ENCODE data around the gene BDP1. TPM values are rescaled to one million over a fixed set of nuclear protein-coding genes. Genes with fewer than 3 reads are reported as not detected.
A peak's percentile ranks its signal among the peaks of the same experiment; 100 is the strongest.
"Not testable (repeated sequence)": the region's sequence is repeated elsewhere in the genome, so short reads cannot be mapped to it uniquely, and the experiment has no call there.

Gene BDP1
- 37.0 TPM for total RNA-seq (ENCODE audit: unreplicated experiment)
- long read RNA-seq, partial matches to known transcripts: 5 of 6 reads
- long read RNA-seq, other reads (novel, unspliced or antisense): 1 of 6 reads

- Mint-ChIP-seq H3K27ac (ENCODE audit: unreplicated experiment) (peak within 1 kb of the TSS; percentile 96), H3K9me3 (ENCODE audit: unreplicated experiment) (peaks cover 8% of the 10 kb centered on the region), H3K4me3 (ENCODE audit: unreplicated experiment) (peak within 1 kb of the TSS; percentile 99), H3K4me1 (ENCODE audit: low read depth, unreplicated experiment) (peaks cover 8% of the 10 kb centered on the region), H3K36me3 (ENCODE audit: unreplicated experiment) (no peaks in the 10 kb centered on the region), H3K27me3 (ENCODE audit: unreplicated experiment) (peaks cover 6% of the 10 kb centered on the region)
- peak; percentile 34 for TF ChIP-seq CTCF (IDR thresholded peaks at IDR 0.05; ENCODE audit: partially characterized antibody, unreplicated experiment)
- peak; percentile 98 for DNase-seq
Measured at GRCh38 chr5:71455427-71456361, at the start of gene BDP1. Gene BDP1, plus strand, starts transcription at chr5:71455651. Its CDS starts 227 bp downstream, at chr5:71455878.

- not testable (repeated sequence) for H3K4me3 Mint-ChIP-seq (ENCODE audit: unreplicated experiment); DNase-seq; H3K4me1 Mint-ChIP-seq (ENCODE audit: low read depth, unreplicated experiment); H3K27me3 Mint-ChIP-seq (ENCODE audit: unreplicated experiment); H3K36me3 Mint-ChIP-seq (ENCODE audit: unreplicated experiment); H3K9me3 Mint-ChIP-seq (ENCODE audit: unreplicated experiment); H3K27ac Mint-ChIP-seq (ENCODE audit: unreplicated experiment)
Measured at GRCh38 chr5:71410088-71410487, 45.4 kb upstream of the BDP1 start.

GRCh38 chr5:71415626-71416025 is 39.8 kb upstream of the BDP1 start:
- H3K27ac Mint-ChIP-seq (ENCODE audit: unreplicated experiment); H3K36me3 Mint-ChIP-seq (ENCODE audit: unreplicated experiment); H3K4me3 Mint-ChIP-seq (ENCODE audit: unreplicated experiment); H3K9me3 Mint-ChIP-seq (ENCODE audit: unreplicated experiment); DNase-seq; H3K27me3 Mint-ChIP-seq (ENCODE audit: unreplicated experiment): not testable (repeated sequence)
- H3K4me1 Mint-ChIP-seq (ENCODE audit: low read depth, unreplicated experiment): peaks cover 16% of the 10 kb centered on the region

- H3K27me3 Mint-ChIP-seq (ENCODE audit: unreplicated experiment); H3K9me3 Mint-ChIP-seq (ENCODE audit: unreplicated experiment); DNase-seq; H3K27ac Mint-ChIP-seq (ENCODE audit: unreplicated experiment); H3K4me3 Mint-ChIP-seq (ENCODE audit: unreplicated experiment); H3K36me3 Mint-ChIP-seq (ENCODE audit: unreplicated experiment): not testable (repeated sequence)
- H3K4me1 Mint-ChIP-seq (ENCODE audit: low read depth, unreplicated experiment): peaks cover 27% of the 10 kb centered on the region
Measured at GRCh38 chr5:71418026-71418425, 37.4 kb upstream of the BDP1 start.

GRCh38 chr5:71421278-71421677 is 34.2 kb upstream of the BDP1 start:
- Mint-ChIP-seq H3K4me1 (ENCODE audit: low read depth, unreplicated experiment) (peaks cover 37% of the 10 kb centered on the region), H3K4me3 (ENCODE audit: unreplicated experiment) (peak overlapping the region; percentile 50), H3K27ac (ENCODE audit: unreplicated experiment) (peak overlapping the region; percentile 88)
- H3K27me3 Mint-ChIP-seq (ENCODE audit: unreplicated experiment); H3K36me3 Mint-ChIP-seq (ENCODE audit: unreplicated experiment); DNase-seq; H3K9me3 Mint-ChIP-seq (ENCODE audit: unreplicated experiment): not testable (repeated sequence)

GRCh38 chr5:71423896-71424295 is 31.6 kb upstream of the BDP1 start:
- Mint-ChIP-seq H3K4me1 (ENCODE audit: low read depth, unreplicated experiment) (peaks cover 40% of the 10 kb centered on the region), H3K27ac (ENCODE audit: unreplicated experiment) (peak overlapping the region; percentile 93)
- not testable (repeated sequence) for H3K36me3 Mint-ChIP-seq (ENCODE audit: unreplicated experiment); H3K27me3 Mint-ChIP-seq (ENCODE audit: unreplicated experiment); H3K9me3 Mint-ChIP-seq (ENCODE audit: unreplicated experiment); H3K4me3 Mint-ChIP-seq (ENCODE audit: unreplicated experiment); DNase-seq

GRCh38 chr5:71426686-71427474 is 28.6 kb upstream of the BDP1 start:
- H3K9me3 Mint-ChIP-seq (ENCODE audit: unreplicated experiment); DNase-seq; H3K36me3 Mint-ChIP-seq (ENCODE audit: unreplicated experiment); H3K27ac Mint-ChIP-seq (ENCODE audit: unreplicated experiment); H3K4me3 Mint-ChIP-seq (ENCODE audit: unreplicated experiment); H3K27me3 Mint-ChIP-seq (ENCODE audit: unreplicated experiment): not testable (repeated sequence)
- H3K4me1 Mint-ChIP-seq (ENCODE audit: low read depth, unreplicated experiment): peaks cover 27% of the 10 kb centered on the region

GRCh38 chr5:71432410-71432809 is 23.0 kb upstream of the BDP1 start:
- H3K4me1 Mint-ChIP-seq (ENCODE audit: low read depth, unreplicated experiment); DNase-seq; H3K27me3 Mint-ChIP-seq (ENCODE audit: unreplicated experiment); H3K27ac Mint-ChIP-seq (ENCODE audit: unreplicated experiment); H3K9me3 Mint-ChIP-seq (ENCODE audit: unreplicated experiment); H3K36me3 Mint-ChIP-seq (ENCODE audit: unreplicated experiment); H3K4me3 Mint-ChIP-seq (ENCODE audit: unreplicated experiment): not testable (repeated sequence)

GRCh38 chr5:71434825-71435224 is 20.6 kb upstream of the BDP1 start:
- not testable (repeated sequence) for H3K9me3 Mint-ChIP-seq (ENCODE audit: unreplicated experiment); H3K4me1 Mint-ChIP-seq (ENCODE audit: low read depth, unreplicated experiment); H3K27ac Mint-ChIP-seq (ENCODE audit: unreplicated experiment); H3K36me3 Mint-ChIP-seq (ENCODE audit: unreplicated experiment); DNase-seq; H3K27me3 Mint-ChIP-seq (ENCODE audit: unreplicated experiment); H3K4me3 Mint-ChIP-seq (ENCODE audit: unreplicated experiment)

GRCh38 chr5:71441564-71441963 is 13.9 kb upstream of the BDP1 start:
- H3K9me3 Mint-ChIP-seq (ENCODE audit: unreplicated experiment); H3K4me1 Mint-ChIP-seq (ENCODE audit: low read depth, unreplicated experiment); H3K27me3 Mint-ChIP-seq (ENCODE audit: unreplicated experiment); H3K27ac Mint-ChIP-seq (ENCODE audit: unreplicated experiment); H3K4me3 Mint-ChIP-seq (ENCODE audit: unreplicated experiment); H3K36me3 Mint-ChIP-seq (ENCODE audit: unreplicated experiment); DNase-seq: not testable (repeated sequence)

GRCh38 chr5:71443891-71444290 is 11.6 kb upstream of the BDP1 start:
- not testable (repeated sequence) for DNase-seq; H3K27me3 Mint-ChIP-seq (ENCODE audit: unreplicated experiment); H3K9me3 Mint-ChIP-seq (ENCODE audit: unreplicated experiment); H3K27ac Mint-ChIP-seq (ENCODE audit: unreplicated experiment); H3K4me3 Mint-ChIP-seq (ENCODE audit: unreplicated experiment); H3K36me3 Mint-ChIP-seq (ENCODE audit: unreplicated experiment); H3K4me1 Mint-ChIP-seq (ENCODE audit: low read depth, unreplicated experiment)
